ENCODE data around the gene PCDHGB2.
A peak's percentile ranks its signal among the peaks of the same experiment; 100 is the strongest.
"Not testable (repeated sequence)": the region's sequence is repeated elsewhere in the genome, so short reads cannot be mapped to it uniquely, and the experiment has no call there.

The PCDHGB2 gene

GRCh38 chr5:141397756-141398551 lies 38.2 kb downstream of the PCDHGB2 start, which contains the start of gene PCDHGB5:
Gene PCDHGB5, plus strand, starts transcription at chr5:141397947. Its CDS starts 181 bp downstream, at chr5:141398128.
- TF ChIP-seq CTCF (conservative IDR thresholded peaks at IDR 0.05; ENCODE audit: low read depth, low read length): peak; percentile 47
- not testable (repeated sequence) for H3K79me2 ChIP-seq (ENCODE audit: insufficient read depth, low read depth); H3K36me3 ChIP-seq (ENCODE audit: insufficient read depth); H3K4me1 ChIP-seq (ENCODE audit: low read depth, poor library complexity, severe bottlenecking); H3K4me2 ChIP-seq; H4K20me1 ChIP-seq (ENCODE audit: insufficient read depth); H3K9ac ChIP-seq; H3K4me3 ChIP-seq (IDR thresholded peaks at IDR 0.05; ENCODE audit: insufficient read depth, low read depth, low read length); H2AFZ ChIP-seq (ENCODE audit: low read depth); H3K27ac ChIP-seq; H3K27me3 ChIP-seq (ENCODE audit: insufficient read depth, low read depth)

GRCh38 chr5:141398608-141399007 lies 38.8 kb downstream of the PCDHGB2 start:
- Histone ChIP-seq H2AFZ (ENCODE audit: low read depth) (no peak overlapping the region), H3K27ac (no peak overlapping the region), H3K9ac (no peak overlapping the region), H3K27me3 (ENCODE audit: insufficient read depth, low read depth) (no peaks in the 10 kb centered on the region), H4K20me1 (ENCODE audit: insufficient read depth) (no peaks in the 10 kb centered on the region), H3K36me3 (ENCODE audit: insufficient read depth) (no peaks in the 10 kb centered on the region), H3K4me3 (IDR thresholded peaks at IDR 0.05; ENCODE audit: insufficient read depth, low read depth, low read length) (no peak overlapping the region), H3K79me2 (ENCODE audit: insufficient read depth, low read depth) (no peaks in the 10 kb centered on the region), H3K4me2 (no peak overlapping the region), H3K4me1 (ENCODE audit: low read depth, poor library complexity, severe bottlenecking) (no peaks in the 10 kb centered on the region)
- no peak for TF ChIP-seq CTCF (conservative IDR thresholded peaks at IDR 0.05; ENCODE audit: low read depth, low read length)

- no peaks in the 10 kb centered on the region for H3K27me3 ChIP-seq (ENCODE audit: insufficient read depth, low read depth)
- H3K4me3 ChIP-seq (IDR thresholded peaks at IDR 0.05; ENCODE audit: insufficient read depth, low read depth, low read length): no peak overlapping the region
- H4K20me1 ChIP-seq (ENCODE audit: insufficient read depth): no peaks in the 10 kb centered on the region
- H3K36me3 ChIP-seq (ENCODE audit: insufficient read depth): no peaks in the 10 kb centered on the region
- H3K4me1 ChIP-seq (ENCODE audit: low read depth, poor library complexity, severe bottlenecking): no peaks in the 10 kb centered on the region
- H3K9ac ChIP-seq: no peak overlapping the region
- no peak for TF ChIP-seq CTCF (conservative IDR thresholded peaks at IDR 0.05; ENCODE audit: low read depth, low read length)
- H3K4me2 ChIP-seq: no peak overlapping the region
- H3K27ac ChIP-seq: no peak overlapping the region
- H3K79me2 ChIP-seq (ENCODE audit: insufficient read depth, low read depth): no peaks in the 10 kb centered on the region
- no peak overlapping the region for H2AFZ ChIP-seq (ENCODE audit: low read depth)
Observed at GRCh38 chr5:141399555-141400258, 39.9 kb downstream of the PCDHGB2 start.

- Histone ChIP-seq H3K27me3 (ENCODE audit: insufficient read depth, low read depth) (no peaks in the 10 kb centered on the region), H4K20me1 (ENCODE audit: insufficient read depth) (no peaks in the 10 kb centered on the region), H3K27ac (no peak within 1 kb of the TSS), H3K4me1 (ENCODE audit: low read depth, poor library complexity, severe bottlenecking) (no peaks in the 10 kb centered on the region), H3K79me2 (ENCODE audit: insufficient read depth, low read depth) (no peaks in the 10 kb centered on the region), H2AFZ (ENCODE audit: low read depth) (no peak within 1 kb of the TSS), H3K36me3 (ENCODE audit: insufficient read depth) (no peaks in the 10 kb centered on the region), H3K9ac (no peak within 1 kb of the TSS), H3K4me3 (IDR thresholded peaks at IDR 0.05; ENCODE audit: insufficient read depth, low read depth, low read length) (no peak within 1 kb of the TSS), H3K4me2 (no peak within 1 kb of the TSS)
- TF ChIP-seq CTCF (conservative IDR thresholded peaks at IDR 0.05; ENCODE audit: low read depth, low read length): no peak
Observed at GRCh38 chr5:141402553-141403243, 42.9 kb downstream of the PCDHGB2 start, which contains the start of gene PCDHGA9. Gene PCDHGA9, plus strand, starts transcription at chr5:141402778. Its CDS starts 175 bp downstream, at chr5:141402953.

All from KMS-11 (cell line).